ENCODE results near the gene PCDHAC2.

The PCDHAC2 gene

GRCh38 chr5:140946578-140946977 lies 19.7 kb upstream of the PCDHAC2 start:
- DNase-seq (ENCODE audit: low read depth), result no peak
- TF ChIP-seq CTCF (IDR thresholded peaks at IDR 0.05; ENCODE audit: control insufficient read depth, extremely low read depth, insufficient read depth), result no peak
- H3K4me3 ChIP-seq (ENCODE audit: low read depth, low read length), result no peak overlapping the region

DNA sequence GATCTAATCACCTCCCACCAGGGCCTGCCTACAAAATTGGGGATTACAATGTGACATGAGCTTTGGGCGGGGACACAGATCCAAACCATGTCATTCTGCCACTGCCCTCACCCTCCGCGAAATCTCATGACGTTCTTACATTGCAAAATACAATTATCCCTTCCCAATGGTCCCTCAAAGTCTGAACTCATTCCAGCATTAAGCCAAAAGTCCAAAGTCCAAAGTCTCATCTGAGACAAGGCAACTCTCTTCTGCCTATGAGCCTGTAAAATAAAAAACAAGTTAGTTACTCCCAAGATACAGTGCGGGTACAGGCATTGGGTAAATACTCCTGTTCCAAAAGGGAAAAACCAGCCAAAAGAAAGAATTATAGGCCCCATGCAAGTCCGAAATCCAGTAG lies 14.6 kb upstream of the PCDHAC2 start:
- no peak for TF ChIP-seq CTCF (IDR thresholded peaks at IDR 0.05; ENCODE audit: control insufficient read depth, extremely low read depth, insufficient read depth)
- no peak for DNase-seq (ENCODE audit: low read depth)
- H3K4me3 ChIP-seq (ENCODE audit: low read depth, low read length), result no peak overlapping the region

- H3K4me3 ChIP-seq (ENCODE audit: low read depth, low read length), result no peak overlapping the region
- no peak for DNase-seq (ENCODE audit: low read depth)
- no peak for TF ChIP-seq CTCF (IDR thresholded peaks at IDR 0.05; ENCODE audit: control insufficient read depth, extremely low read depth, insufficient read depth)
Observed at GRCh38 chr5:140953234-140953633, 13.0 kb upstream of the PCDHAC2 start.

DNA sequence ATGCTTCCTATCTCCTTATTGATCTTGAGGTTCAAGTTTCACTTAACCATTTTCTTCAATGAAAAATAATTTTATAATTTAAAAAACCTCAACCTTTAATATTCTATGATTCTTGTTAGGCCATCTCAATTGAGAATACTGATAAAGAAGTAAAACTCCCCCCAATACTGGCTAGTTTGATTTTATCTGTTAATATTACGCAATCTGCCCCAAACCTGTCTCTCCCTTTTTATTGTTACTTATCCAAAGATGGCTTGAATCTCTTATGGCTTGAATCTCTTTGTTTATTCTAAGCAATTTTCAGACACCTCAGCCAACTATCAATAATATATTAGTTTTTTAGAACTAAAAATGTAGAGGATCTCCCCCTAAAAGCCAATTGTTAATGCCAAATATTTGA lies 4.1 kb upstream of the PCDHAC2 start:
- DNase-seq (ENCODE audit: low read depth), result no peak
- TF ChIP-seq CTCF (IDR thresholded peaks at IDR 0.05; ENCODE audit: control insufficient read depth, extremely low read depth, insufficient read depth), result no peak
- H3K4me3 ChIP-seq (ENCODE audit: low read depth, low read length), result no peak overlapping the region

DNA sequence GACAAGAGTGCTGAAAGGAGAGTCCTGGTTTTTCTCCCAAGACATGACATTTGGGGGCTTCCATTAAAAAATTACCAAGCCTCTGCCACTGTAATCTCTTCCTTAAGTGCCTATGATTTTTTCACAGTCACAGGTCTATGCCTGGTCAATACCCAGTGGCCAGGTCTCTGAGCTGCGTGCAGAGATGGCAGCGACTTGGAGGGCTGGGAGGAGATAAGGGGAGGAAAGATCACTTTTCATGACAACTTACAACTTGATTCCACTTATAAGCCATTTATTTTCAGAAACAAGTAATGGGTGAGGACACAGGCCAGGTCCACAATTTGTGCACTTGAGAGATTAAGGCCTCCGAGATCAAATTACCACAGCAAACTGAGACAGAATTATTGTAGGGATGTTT lies 1.9 kb upstream of the PCDHAC2 start:
- no peak for TF ChIP-seq CTCF (IDR thresholded peaks at IDR 0.05; ENCODE audit: control insufficient read depth, extremely low read depth, insufficient read depth)
- DNase-seq (ENCODE audit: low read depth), result no peak
- no peak overlapping the region for H3K4me3 ChIP-seq (ENCODE audit: low read depth, low read length)

- no peak for TF ChIP-seq CTCF (IDR thresholded peaks at IDR 0.05; ENCODE audit: control insufficient read depth, extremely low read depth, insufficient read depth)
- no peak for DNase-seq (ENCODE audit: low read depth)
- H3K4me3 ChIP-seq (ENCODE audit: low read depth, low read length), result no peak overlapping the region
Observed at GRCh38 chr5:140965905-140966292, 377 bp upstream of the PCDHAC2 start.

- no peak for TF ChIP-seq CTCF (IDR thresholded peaks at IDR 0.05; ENCODE audit: control insufficient read depth, extremely low read depth, insufficient read depth)
- no peak overlapping the region for H3K4me3 ChIP-seq (ENCODE audit: low read depth, low read length)
- no peak for DNase-seq (ENCODE audit: low read depth)
Observed at GRCh38 chr5:140967226-140967893, 1.1 kb downstream of the PCDHAC2 start.

All from LNCaP clone FGC (cell line).